Measurements from ENCODE around the gene MAN2B1.

DNA sequence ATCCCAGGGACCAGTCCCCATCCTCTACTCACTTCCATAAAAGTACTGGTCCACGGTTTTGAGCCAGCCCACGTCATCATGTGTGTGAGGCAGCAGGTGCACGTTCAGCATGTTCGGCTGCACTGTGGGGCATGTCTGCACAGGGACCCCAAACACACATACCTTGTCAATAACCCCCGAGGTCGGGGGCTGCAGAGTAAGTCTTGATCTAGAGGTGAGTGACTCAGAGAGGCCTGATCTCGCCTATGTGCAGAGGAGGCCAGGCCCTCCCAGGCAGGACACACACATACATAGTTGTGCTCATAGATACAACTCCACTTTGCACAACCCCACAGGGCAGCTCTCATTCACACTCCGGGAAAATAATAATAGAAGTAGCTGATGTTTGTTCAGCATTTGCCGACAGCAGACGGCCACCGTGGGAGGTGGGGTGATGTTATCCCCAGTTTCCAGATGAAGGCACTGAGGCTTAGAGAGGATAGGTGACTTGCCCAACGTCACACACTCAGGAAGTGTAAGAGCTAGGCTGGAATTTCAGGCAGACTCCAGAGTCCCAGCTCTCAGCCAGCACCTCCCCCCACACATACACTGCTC lies 774 bp downstream of the MAN2B1 start:
- no peak for TF ChIP-seq POLR2AphosphoS5 (IDR thresholded peaks at IDR 0.05)
- TF ChIP-seq POLR2A (IDR thresholded peaks at IDR 0.05): no peak
